ENCODE data around the gene ISLR.

GRCh38 chr15:74191798-74192197, 18.3 kb downstream of the ISLR start:
- TF ChIP-seq CTCF (IDR thresholded peaks at IDR 0.05) (no peak), POLR2A (IDR thresholded peaks at IDR 0.05) (no peak)

Data from body of pancreas (tissue), 4 donors.